PC-3 (cell line): ENCODE results near the gene PAQR4. TPM values are rescaled to one million over a fixed set of nuclear protein-coding genes. Genes with fewer than 3 reads are reported as not detected.

Source experiments
- ATAC-seq: fragments of 200-7000 bp; cut with Tn5 transposase; 2 replicates; pipeline ENCODE4 v1.9.1; 2020; ENCODE audit warnings: mild to moderate bottlenecking, moderate library complexity
- BruUV-seq: library from RNA; stranded (reverse); fragments of 400-500 nt; replicated peaks from 2 replicates; lab custom pipeline; 2021; lab: Mats Ljungman, UMichigan
- CTCF ChIA-PET: fragments of 300-600 bp; sonication (Branson Sonifier 250); formaldehyde crosslinking; loops from one replicate; lab custom pipeline; 2022; ENCODE audit warnings: antibody characterized with exemption; lab: Charles Lee
- POLR2A ChIA-PET: fragments of 300-600 bp; sonication (Branson Sonifier 250); formaldehyde crosslinking; loops from one replicate; lab custom pipeline; 2022; ENCODE audit warnings: antibody characterized with exemption; ENCODE audit not compliant: unreplicated experiment; lab: Charles Lee
- DNase-seq: peaks from one replicate; pipeline ENCODE4 v3.0.0-alpha.2; 2015
- H2AFZ ChIP-seq: fragments of 300-600 bp; sonication (generic); 2 replicates; pipeline ENCODE4 v1.6.0; 2016; ENCODE audit warnings: antibody characterized with exemption, low read length
- H3F3A ChIP-seq: fragments of 300-600 bp; sonication (generic); one replicate; pipeline ENCODE4 v1.6.0; 2017; ENCODE audit warnings: antibody characterized with exemption, low read length, control low read depth, mild to moderate bottlenecking; ENCODE audit not compliant: unreplicated experiment
- H3K27ac ChIP-seq: fragments of 300-600 bp; sonication (generic); 2 replicates; pipeline ENCODE4 v1.5.1; 2016; ENCODE audit warnings: mild to moderate bottlenecking, low read length
- H3K27me3 ChIP-seq: fragments of 300-600 bp; sonication (generic); 2 replicates; pipeline ENCODE4 v1.6.1; 2016; ENCODE audit warnings: low read length, mixed read lengths
- H3K36me3 ChIP-seq: fragments of 300-600 bp; sonication (generic); 2 replicates; pipeline ENCODE4 v1.6.1; 2016; ENCODE audit warnings: low read depth, mixed run types, low read length, mixed read lengths
- H3K4me1 ChIP-seq: fragments of 300-600 bp; sonication (generic); 2 replicates; pipeline ENCODE4 v1.5.1; 2016; ENCODE audit warnings: low read length; ENCODE audit not compliant: insufficient read depth
- H3K4me2 ChIP-seq: fragments of 300-600 bp; sonication (generic); 2 replicates; pipeline ENCODE4 v1.6.0; 2016; ENCODE audit warnings: low read length
- H3K4me3 ChIP-seq: fragments of 300-600 bp; sonication (generic); 2 replicates; pipeline ENCODE4 v1.5.1; 2016; ENCODE audit warnings: mild to moderate bottlenecking, low read length, mixed read lengths
- H3K79me2 ChIP-seq: fragments of 300-600 bp; sonication (generic); 2 replicates; pipeline ENCODE4 v1.6.1; 2017; ENCODE audit warnings: low read length, mixed read lengths
- H3K9ac ChIP-seq: fragments of 300-600 bp; sonication (generic); 2 replicates; pipeline ENCODE4 v1.6.0; 2016; ENCODE audit warnings: mild to moderate bottlenecking, low read length
- H3K9me2 ChIP-seq: fragments of 300-600 bp; sonication (generic); replicated peaks from 2 replicates; pipeline ENCODE4 v1.6.1; 2016; ENCODE audit warnings: mixed run types, low read length, mixed read lengths
- H3K9me3 ChIP-seq: fragments of 300-600 bp; sonication (generic); 2 replicates; pipeline ENCODE4 v1.6.1; 2016; ENCODE audit warnings: low read length, mixed read lengths
- H4K20me1 ChIP-seq: fragments of 300-600 bp; sonication (generic); 2 replicates; pipeline ENCODE4 v1.6.1; 2016; ENCODE audit warnings: low read length, mixed read lengths
- CTCF ChIP-seq: fragments of 300-600 bp; sonication (generic); conservative IDR thresholded peaks from 2 replicates; pipeline ENCODE4 v1.5.1; 2017; ENCODE audit warnings: antibody characterized with exemption, low read depth, mild to moderate bottlenecking, low read length
- EZH2 ChIP-seq: fragments of 300-600 bp; sonication (generic); IDR thresholded peaks from one replicate; pipeline ENCODE4 v1.6.1; 2017; ENCODE audit warnings: antibody characterized with exemption, mild to moderate bottlenecking, low read length; ENCODE audit not compliant: unreplicated experiment
- EZH2phosphoT487 ChIP-seq: fragments of 300-600 bp; sonication (generic); IDR thresholded peaks from 2 replicates; pipeline ENCODE4 v1.6.1; 2018; ENCODE audit warnings: mild to moderate bottlenecking, antibody characterized with exemption, low read length, borderline replicate concordance
- intact Hi-C: fragments of 100-400 bp; cut with micrococcal nuclease; formaldehyde crosslinking; loops from 2 replicates; pipeline ENCODE4 v1.9.0; 2023
- total RNA-seq: library from RNA; depleted of rRNA; stranded (reverse); fragments of >200 nt; gene quantifications from 2 replicates; pipeline ENCODE4 v1.2.3, GENCODE V29; 2014

The PAQR4 gene
- total RNA-seq, 1 experiment from 2014 or later = 37.9 TPM

GRCh38 chr16:2992383-2993081, 23.4 kb downstream of the PAQR4 start:
- CTCF ChIA-PET = interaction anchor here (0.5 kb wide), 1 partner anchor 10 kb away, joined by 8 read pairs; no protein-coding TSS in a partner anchor
- no peak overlapping the region for H3K4me3 ChIP-seq
- H3K9ac ChIP-seq = no peak overlapping the region
- no peaks in the 10 kb centered on the region for H3K79me2 ChIP-seq
- intact Hi-C loops = no loop called here
- no peaks in the 10 kb centered on the region for H3K9me3 ChIP-seq
- H3K36me3 ChIP-seq = no peaks in the 10 kb centered on the region
- POLR2A ChIA-PET = no interaction called here
- BruUV-seq = no TSS peak
- ATAC-seq (peak; percentile 77), DNase-seq (peak; percentile 82)
- H4K20me1 ChIP-seq = no peaks in the 10 kb centered on the region
- H3K27ac ChIP-seq = peak overlapping the region; percentile 58
- H3K27me3 ChIP-seq = no peaks in the 10 kb centered on the region
- H3K4me2 ChIP-seq = peak overlapping the region; percentile 42
- no peaks in the 10 kb centered on the region for H3K9me2 ChIP-seq
- H3K4me1 ChIP-seq = peaks cover 19% of the 10 kb centered on the region
- no peak for TF ChIP-seq EZH2phosphoT487
- TF ChIP-seq CTCF = no peak
- TF ChIP-seq EZH2 = no peak
- no peaks in the 10 kb centered on the region for H3F3A ChIP-seq
- H2AFZ ChIP-seq = peak overlapping the region; percentile 43; the same call in 1 of the 2 replicates

GRCh38 chr16:2996298-2996697, 27.1 kb downstream of the PAQR4 start:
- BruUV-seq = no TSS peak
- Histone ChIP-seq H3K9me3 (no peaks in the 10 kb centered on the region), H3K36me3 (no peaks in the 10 kb centered on the region), H3K27ac (no peak overlapping the region), H3K4me1 (peaks cover 16% of the 10 kb centered on the region), H3K9ac (no peak overlapping the region), H4K20me1 (no peaks in the 10 kb centered on the region), H2AFZ (no peak overlapping the region), H3K4me3 (no peak overlapping the region), H3F3A (no peaks in the 10 kb centered on the region), H3K27me3 (no peaks in the 10 kb centered on the region), H3K79me2 (no peaks in the 10 kb centered on the region), H3K4me2 (no peak overlapping the region), H3K9me2 (no peaks in the 10 kb centered on the region)
- CTCF ChIA-PET = no interaction called here
- TF ChIP-seq EZH2 = no peak
- no peak for TF ChIP-seq EZH2phosphoT487
- TF ChIP-seq CTCF = no peak
- ATAC-seq = no peak
- POLR2A ChIA-PET = no interaction called here
- intact Hi-C loops = no loop called here
- DNase-seq = no peak

- BruUV-seq = no TSS peak
- Histone ChIP-seq H4K20me1 (no peaks in the 10 kb centered on the region), H3K27me3 (no peaks in the 10 kb centered on the region), H3K4me1 (no peaks in the 10 kb centered on the region), H3K27ac (no peak overlapping the region), H3K9me3 (no peaks in the 10 kb centered on the region), H2AFZ (no peak overlapping the region), H3F3A (no peaks in the 10 kb centered on the region), H3K36me3 (no peaks in the 10 kb centered on the region), H3K9me2 (no peaks in the 10 kb centered on the region), H3K9ac (no peak overlapping the region), H3K79me2 (0 out of 2 replicates have a peak, but pooled peaks cover 2% of the 10 kb centered on the region), H3K4me2 (no peak overlapping the region), H3K4me3 (no peak overlapping the region)
- no peak for TF ChIP-seq EZH2
- TF ChIP-seq CTCF = no peak
- no peak for TF ChIP-seq EZH2phosphoT487
- POLR2A ChIA-PET = no interaction called here
- intact Hi-C loops = no loop called here
- CTCF ChIA-PET = no interaction called here
- ATAC-seq (no peak), DNase-seq (no peak)
Measured at GRCh38 chr16:2999929-3000328, 30.8 kb downstream of the PAQR4 start.
